Calu3 (cell line): ENCODE measurements around the gene LAT. TPM values are rescaled to one million over a fixed set of nuclear protein-coding genes. Genes with fewer than 3 reads are reported as not detected.
A peak's percentile ranks its signal among the peaks of the same experiment; 100 is the strongest.

Experiments
- BruUV-seq: library from RNA; stranded (reverse); fragments of 400-500 nt; replicated peaks from 2 replicates; lab custom pipeline; 2021; lab: Mats Ljungman, UMichigan
- CTCF ChIA-PET: fragments of 300-600 bp; sonication (Branson Sonifier 250); formaldehyde crosslinking; loops from one replicate; lab custom pipeline; 2022; ENCODE audit warnings: antibody characterized with exemption; lab: Charles Lee
- DNase-seq: peaks from one replicate; pipeline ENCODE4 v3.0.0; 2022
- H3K27ac Mint-ChIP-seq: one replicate; pipeline ENCODE4 v1.8.0; 2022; ENCODE audit warnings: mixed read lengths; ENCODE audit not compliant: unreplicated experiment
- H3K27me3 Mint-ChIP-seq: one replicate; pipeline ENCODE4 v1.8.0; 2022; ENCODE audit warnings: mixed read lengths; ENCODE audit not compliant: unreplicated experiment
- H3K36me3 Mint-ChIP-seq: one replicate; pipeline ENCODE4 v1.8.0; 2022; ENCODE audit warnings: mild to moderate bottlenecking, moderate library complexity, mixed read lengths; ENCODE audit not compliant: insufficient read depth, unreplicated experiment
- H3K4me1 Mint-ChIP-seq: one replicate; pipeline ENCODE4 v1.8.0; 2022; ENCODE audit warnings: mild to moderate bottlenecking, low read depth, mixed read lengths; ENCODE audit not compliant: unreplicated experiment
- H3K4me3 Mint-ChIP-seq: one replicate; pipeline ENCODE4 v1.8.0; 2022; ENCODE audit warnings: mild to moderate bottlenecking, low read depth, moderate library complexity, mixed read lengths; ENCODE audit not compliant: unreplicated experiment
- H3K9me3 Mint-ChIP-seq: one replicate; pipeline ENCODE4 v1.8.0; 2022; ENCODE audit warnings: low read depth, mixed read lengths; ENCODE audit not compliant: unreplicated experiment
- intact Hi-C: fragments of 100-400 bp; cut with micrococcal nuclease; formaldehyde crosslinking; loops from one replicate; pipeline ENCODE4 v1.10.0; 2022; ENCODE audit not compliant: unreplicated experiment
- total RNA-seq: library from RNA; stranded (reverse); gene quantifications from 2 replicates; pipeline ENCODE4 v1.2.3, GENCODE V29; 2022
- TF ChIP-seq, protein P1 (sequence below): fragments of 200-600 bp; IDR thresholded peaks from one replicate; pipeline ENCODE4 v1.8.0; 2022; ENCODE audit warnings: antibody characterized with exemption; ENCODE audit not compliant: unreplicated experiment

LAT gene
- total RNA-seq, 1 experiment from 2014 or later: 11.3 TPM

DNA sequence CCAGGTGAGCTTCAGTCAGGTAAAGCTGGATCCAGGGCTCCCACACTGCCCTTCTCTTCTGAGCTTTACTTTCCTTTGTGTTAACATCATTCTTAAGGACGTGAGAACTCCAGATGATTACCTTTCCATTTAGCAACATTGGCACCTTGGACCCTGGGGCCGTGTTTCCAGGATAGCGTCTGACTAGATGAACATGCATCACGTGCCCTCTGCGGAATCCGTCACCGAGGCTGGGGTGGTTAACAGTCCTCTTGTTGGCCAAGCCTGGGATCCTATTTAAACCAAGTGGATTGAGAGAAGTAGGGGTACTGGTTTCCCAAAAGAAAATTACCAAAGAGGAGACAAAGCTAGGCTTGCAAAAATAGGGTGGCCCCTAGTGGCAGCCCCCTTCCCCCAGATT, 3.9 kb upstream of the LAT start:
- DNase-seq: no peak
- TF ChIP-seq, protein P1, sequence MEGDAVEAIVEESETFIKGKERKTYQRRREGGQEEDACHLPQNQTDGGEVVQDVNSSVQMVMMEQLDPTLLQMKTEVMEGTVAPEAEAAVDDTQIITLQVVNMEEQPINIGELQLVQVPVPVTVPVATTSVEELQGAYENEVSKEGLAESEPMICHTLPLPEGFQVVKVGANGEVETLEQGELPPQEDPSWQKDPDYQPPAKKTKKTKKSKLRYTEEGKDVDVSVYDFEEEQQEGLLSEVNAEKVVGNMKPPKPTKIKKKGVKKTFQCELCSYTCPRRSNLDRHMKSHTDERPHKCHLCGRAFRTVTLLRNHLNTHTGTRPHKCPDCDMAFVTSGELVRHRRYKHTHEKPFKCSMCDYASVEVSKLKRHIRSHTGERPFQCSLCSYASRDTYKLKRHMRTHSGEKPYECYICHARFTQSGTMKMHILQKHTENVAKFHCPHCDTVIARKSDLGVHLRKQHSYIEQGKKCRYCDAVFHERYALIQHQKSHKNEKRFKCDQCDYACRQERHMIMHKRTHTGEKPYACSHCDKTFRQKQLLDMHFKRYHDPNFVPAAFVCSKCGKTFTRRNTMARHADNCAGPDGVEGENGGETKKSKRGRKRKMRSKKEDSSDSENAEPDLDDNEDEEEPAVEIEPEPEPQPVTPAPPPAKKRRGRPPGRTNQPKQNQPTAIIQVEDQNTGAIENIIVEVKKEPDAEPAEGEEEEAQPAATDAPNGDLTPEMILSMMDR: no peak
- BruUV-seq: no TSS peak
- Mint-ChIP-seq H3K4me1 (peaks cover 6% of the 10 kb centered on the region), H3K36me3 (peaks cover 14% of the 10 kb centered on the region), H3K9me3 (no peaks in the 10 kb centered on the region), H3K27ac (no peak overlapping the region), H3K27me3 (no peaks in the 10 kb centered on the region), H3K4me3 (no peak overlapping the region)
- intact Hi-C loops: no loop called here
- CTCF ChIA-PET: no interaction called here

GRCh38 chr16:28981517-28981916, 3.3 kb upstream of the LAT start:
- H3K9me3 Mint-ChIP-seq: no peaks in the 10 kb centered on the region
- CTCF ChIA-PET: no interaction called here
- no peak overlapping the region for H3K27ac Mint-ChIP-seq
- intact Hi-C loops: no loop called here
- H3K4me3 Mint-ChIP-seq: no peak overlapping the region
- no peaks in the 10 kb centered on the region for H3K27me3 Mint-ChIP-seq
- H3K36me3 Mint-ChIP-seq: peaks cover 11% of the 10 kb centered on the region
- TF ChIP-seq, protein P1: no peak
- no TSS peak for BruUV-seq
- H3K4me1 Mint-ChIP-seq: no peaks in the 10 kb centered on the region
- peak; percentile 34 for DNase-seq

- peaks cover 15% of the 10 kb centered on the region for H3K36me3 Mint-ChIP-seq
- intact Hi-C loops: no loop called here
- TF ChIP-seq, protein P1: no peak
- no peak overlapping the region for H3K27ac Mint-ChIP-seq
- no peak for DNase-seq
- no peak overlapping the region for H3K4me3 Mint-ChIP-seq
- H3K27me3 Mint-ChIP-seq: no peaks in the 10 kb centered on the region
- no TSS peak for BruUV-seq
- no peaks in the 10 kb centered on the region for H3K4me1 Mint-ChIP-seq
- CTCF ChIA-PET: no interaction called here
- H3K9me3 Mint-ChIP-seq: peaks cover 4% of the 10 kb centered on the region
Measured at GRCh38 chr16:28982418-28982817, 2.4 kb upstream of the LAT start.

GRCh38 chr16:28982949-28983348, 1.9 kb upstream of the LAT start:
- no peak overlapping the region for H3K4me3 Mint-ChIP-seq
- no peaks in the 10 kb centered on the region for H3K4me1 Mint-ChIP-seq
- CTCF ChIA-PET: interaction anchor here (1.2 kb wide), 1 partner anchor 9 kb away, joined by 3 read pairs; no protein-coding TSS in a partner anchor
- TF ChIP-seq, protein P1: no peak
- peaks cover 18% of the 10 kb centered on the region for H3K36me3 Mint-ChIP-seq
- H3K27ac Mint-ChIP-seq: no peak overlapping the region
- BruUV-seq: no TSS peak
- peaks cover 6% of the 10 kb centered on the region for H3K9me3 Mint-ChIP-seq
- intact Hi-C loops: no loop called here
- DNase-seq: no peak
- H3K27me3 Mint-ChIP-seq: no peaks in the 10 kb centered on the region
